Measurements from ENCODE around the gene EMC10. TPM values are rescaled to one million over a fixed set of nuclear protein-coding genes. Genes with fewer than 3 reads are reported as not detected.

Gene EMC10
- total RNA-seq, 1 donor from 2014 or later = 103 TPM

DNA sequence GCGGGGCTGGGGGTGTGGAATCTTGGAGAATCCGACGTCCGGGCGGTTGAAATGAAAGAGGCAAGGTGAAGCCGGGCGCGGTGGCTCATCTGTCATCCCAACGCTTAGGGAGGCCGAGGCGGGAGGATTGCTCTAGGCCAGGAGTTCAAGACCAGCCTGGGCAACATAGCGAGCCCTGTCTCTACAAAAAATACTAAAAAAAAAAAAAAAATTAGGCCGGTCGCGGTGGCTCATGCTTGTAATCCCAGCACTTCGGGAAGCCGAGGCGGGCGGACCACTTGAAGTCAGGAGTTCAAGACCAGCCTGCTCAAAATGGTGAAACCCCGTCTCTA, 566 bp downstream of the EMC10 start:
- Histone ChIP-seq H3K4me3 (peak overlapping the region; percentile 98), H3K36me3 (peaks cover 31% of the 10 kb centered on the region), H3K27me3 (no peaks in the 10 kb centered on the region), H3K9me3 (no peaks in the 10 kb centered on the region), H3K4me1 (peaks cover 16% of the 10 kb centered on the region), H3K27ac (peak overlapping the region; percentile 86)
- DNase-seq (no peak), ATAC-seq (no peak)
- no peak for TF ChIP-seq CTCF (IDR thresholded peaks at IDR 0.05)
- intact Hi-C loops (cut with DNase I) = no loop called here

DNA sequence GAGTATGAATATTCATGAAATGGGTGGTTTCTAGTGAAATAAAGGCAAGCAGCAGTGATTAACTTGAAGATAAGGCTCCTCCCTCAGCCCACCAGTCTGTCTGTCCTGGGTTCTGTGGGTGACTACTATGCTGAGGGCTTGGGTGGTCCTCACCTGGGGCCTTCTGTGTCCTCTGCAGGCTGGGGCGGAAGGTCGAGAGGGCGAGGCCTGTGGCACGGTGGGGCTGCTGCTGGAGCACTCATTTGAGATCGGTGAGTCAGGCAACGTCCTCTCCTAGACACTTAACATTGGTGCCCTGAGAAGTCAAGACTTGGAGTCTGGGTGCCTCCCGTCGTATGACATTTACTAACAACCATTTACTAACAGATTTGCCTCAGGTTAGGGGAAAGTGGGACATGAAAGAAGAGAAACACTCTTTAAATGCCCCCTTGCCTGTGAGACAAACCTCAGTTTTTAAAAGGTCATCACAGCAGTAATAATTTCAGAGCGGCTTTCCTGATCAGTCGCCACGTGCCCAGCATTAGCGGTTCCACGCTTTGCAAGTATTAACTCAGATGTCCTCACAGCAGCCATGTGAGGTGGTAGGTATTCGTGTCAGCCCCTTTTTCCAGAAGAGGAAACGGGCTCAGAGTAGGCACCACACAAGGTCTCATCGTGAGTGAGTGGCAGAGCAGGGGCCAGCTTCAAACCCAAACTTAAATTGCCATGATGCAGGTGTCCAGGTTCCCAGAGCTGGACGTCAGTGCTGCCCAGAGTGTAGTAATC, 1.6 kb downstream of the EMC10 start:
- ATAC-seq (no peak), DNase-seq (peak; percentile 32)
- intact Hi-C loops (cut with DNase I) = no loop called here
- Histone ChIP-seq H3K27ac (no peak overlapping the region), H3K4me1 (peaks cover 16% of the 10 kb centered on the region), H3K36me3 (peaks cover 39% of the 10 kb centered on the region), H3K4me3 (peak overlapping the region; percentile 98), H3K27me3 (no peaks in the 10 kb centered on the region), H3K9me3 (no peaks in the 10 kb centered on the region)
- TF ChIP-seq CTCF (IDR thresholded peaks at IDR 0.05) = no peak

GRCh38 chr19:50478901-50479715, 2.8 kb downstream of the EMC10 start:
- H3K27me3 ChIP-seq = no peaks in the 10 kb centered on the region
- TF ChIP-seq CTCF (IDR thresholded peaks at IDR 0.05) = peak; percentile 26
- peaks cover 16% of the 10 kb centered on the region for H3K4me1 ChIP-seq
- no peaks in the 10 kb centered on the region for H3K9me3 ChIP-seq
- peaks cover 50% of the 10 kb centered on the region for H3K36me3 ChIP-seq
- ATAC-seq (no peak), DNase-seq (peak; percentile 63)
- H3K4me3 ChIP-seq = no peak overlapping the region
- intact Hi-C loops (cut with DNase I) = no loop called here
- H3K27ac ChIP-seq = no peak overlapping the region

- H3K27me3 ChIP-seq = no peaks in the 10 kb centered on the region
- intact Hi-C loops (cut with DNase I) = no loop called here
- no peak for TF ChIP-seq CTCF (IDR thresholded peaks at IDR 0.05)
- H3K4me1 ChIP-seq = peaks cover 16% of the 10 kb centered on the region
- ATAC-seq (no peak), DNase-seq (peak; percentile 46)
- H3K9me3 ChIP-seq = no peaks in the 10 kb centered on the region
- no peak overlapping the region for H3K4me3 ChIP-seq
- H3K36me3 ChIP-seq = peaks cover 57% of the 10 kb centered on the region
- no peak overlapping the region for H3K27ac ChIP-seq
Measured at GRCh38 chr19:50479761-50480251, 3.5 kb downstream of the EMC10 start.

DNA sequence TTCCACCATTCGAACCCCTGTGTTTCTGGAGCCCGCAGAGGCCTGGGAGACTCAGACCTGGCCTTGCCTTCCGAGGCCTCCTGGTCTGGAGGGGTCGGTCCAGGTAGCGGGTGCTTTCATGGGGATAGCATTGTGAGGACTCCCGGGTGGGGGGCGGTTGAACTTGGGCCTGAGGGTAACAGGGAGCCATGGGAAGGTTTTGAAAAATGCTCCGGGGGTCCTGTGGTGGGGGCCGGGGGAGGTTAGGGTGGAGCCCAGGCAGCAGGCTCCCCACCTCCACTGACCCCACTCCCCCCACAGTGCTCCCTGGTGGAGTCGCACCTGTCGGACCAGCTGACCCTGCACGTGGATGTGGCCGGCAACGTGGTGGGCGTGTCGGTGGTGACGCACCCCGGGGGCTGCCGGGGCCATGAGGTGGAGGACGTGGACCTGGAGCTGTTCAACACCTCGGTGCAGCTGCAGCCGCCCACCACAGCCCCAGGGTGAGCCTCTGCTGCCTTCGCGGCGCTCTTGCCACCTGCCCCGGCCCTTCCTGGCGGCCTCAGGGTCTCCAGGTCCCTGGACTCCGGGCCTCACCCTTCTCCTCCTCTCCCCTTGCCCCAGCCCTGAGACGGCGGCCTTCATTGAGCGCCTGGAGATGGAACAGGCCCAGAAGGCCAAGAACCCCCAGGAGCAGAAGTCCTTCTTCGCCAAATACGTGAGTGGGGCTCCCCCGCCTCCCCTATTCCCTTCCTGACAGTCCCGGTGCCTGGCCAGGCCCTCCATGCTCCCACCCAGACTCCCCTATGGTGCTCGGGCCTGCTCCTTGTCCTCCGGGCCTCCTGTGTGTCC, 4.2 kb downstream of the EMC10 start:
- intact Hi-C loops (cut with DNase I) = no loop called here
- H3K27ac ChIP-seq = no peak overlapping the region
- H3K27me3 ChIP-seq = no peaks in the 10 kb centered on the region
- peaks cover 57% of the 10 kb centered on the region for H3K36me3 ChIP-seq
- H3K4me1 ChIP-seq = peaks cover 16% of the 10 kb centered on the region
- no peaks in the 10 kb centered on the region for H3K9me3 ChIP-seq
- no peak overlapping the region for H3K4me3 ChIP-seq
- ATAC-seq (no peak), DNase-seq (peak; percentile 63)
- no peak for TF ChIP-seq CTCF (IDR thresholded peaks at IDR 0.05)

Measured in upper lobe of right lung (tissue), 1 donor.